Aorta (tissue), 5 donors: ENCODE measurements around the gene COTL1. TPM values are rescaled to one million over a fixed set of nuclear protein-coding genes. Genes with fewer than 3 reads are reported as not detected.

Experiments used
- ATAC-seq: fragments of 200-7000 bp; cut with Tn5 transposase; one replicate; pipeline ENCODE4 v1.9.1; 2022; ENCODE audit warnings: moderate library complexity; ENCODE audit not compliant: low FRiP score
- DNase-seq, 2 donors: peaks; one replicate each; pipeline ENCODE4 v3.0.0-alpha.2; 2020
- H3K27ac ChIP-seq, 2 donors: one replicate each; pipeline ENCODE4 v1.5.1; 2013; ENCODE audit warnings: low read length in 2 of 2, mild to moderate bottlenecking in 2 of 2, moderate library complexity in 2 of 2, control low read depth in 1 of 2, inconsistent platforms in 1 of 2, low read depth in 1 of 2
- H3K27me3 ChIP-seq, 2 donors: one replicate each; pipeline ENCODE4 v1.6.1; 2013; ENCODE audit warnings: control low read depth in 1 of 2, low read length in 1 of 2, mild to moderate bottlenecking in 1 of 2, moderate library complexity in 1 of 2; ENCODE audit not compliant: insufficient read depth in 2 of 2, control insufficient read depth in 1 of 2
- H3K36me3 ChIP-seq, 2 donors: one replicate each; pipeline ENCODE4 v1.6.1; 2013; ENCODE audit warnings: control low read depth in 1 of 2, low read length in 1 of 2, mild to moderate bottlenecking in 1 of 2; ENCODE audit not compliant: insufficient read depth in 2 of 2, control insufficient read depth in 1 of 2
- H3K4me1 ChIP-seq, 2 donors: one replicate each; pipeline ENCODE4 v1.6.1; 2013; ENCODE audit warnings: low read length in 2 of 2, control low read depth in 1 of 2, mild to moderate bottlenecking in 1 of 2, moderate library complexity in 1 of 2; ENCODE audit not compliant: insufficient read depth in 2 of 2, control insufficient read depth in 1 of 2
- H3K4me3 ChIP-seq, 2 donors: one replicate each; pipeline ENCODE4 v1.5.1; 2013; ENCODE audit warnings: low read length in 2 of 2, control low read depth in 1 of 2, mild to moderate bottlenecking in 1 of 2
- H3K9me3 ChIP-seq: one replicate; pipeline ENCODE4 v1.6.1; 2013; ENCODE audit warnings: mild to moderate bottlenecking, low read length; ENCODE audit not compliant: control insufficient read depth
- WGBS, 2 donors: extraction: QIAGEN DNeasy Blood & Tissue Kit; methylation state at CpG; one replicate each; pipeline ENCODE4 v1.1.7; 2013; 5-methylcytosine and 5-hydroxymethylcytosine counted together
- intact Hi-C, 2 donors: fragments of 100-400 bp; cut with DNase I; formaldehyde crosslinking; loops; one replicate each; pipeline versions ENCODE4 v1.14.2 to v1.15.0; 2022
- polyA plus RNA-seq, 2 donors: library from polyadenylated mRNA; stranded (reverse); fragments of 200-250 nt; gene quantifications; one replicate each; pipeline ENCODE4 v1.2.3, GENCODE V29; 2013
- total RNA-seq, 2 donors: library from RNA; stranded (reverse); fragmentation: NEBNext Ultra II Directional; extraction: Animal tissue kit (Norgen Biotek cat#: 25700); gene quantifications; one replicate each; pipeline ENCODE4 v1.2.1, GENCODE V29; 2021
- donor health status: healthy with polysubstance abuse.
- donor health status: Bipolar disorder and iron deficiency.
- donor health status: DM: no; HTN: no; CAD: no.
- donor health status: DM: no; HTN: no; CAD: no.
- donor health status: DM: yes; HTN: yes; CAD: no.

COTL1 gene
- total and polyA plus RNA-seq, 4 donors = 22.8 to 69.9 (median 60.0) TPM

DNA sequence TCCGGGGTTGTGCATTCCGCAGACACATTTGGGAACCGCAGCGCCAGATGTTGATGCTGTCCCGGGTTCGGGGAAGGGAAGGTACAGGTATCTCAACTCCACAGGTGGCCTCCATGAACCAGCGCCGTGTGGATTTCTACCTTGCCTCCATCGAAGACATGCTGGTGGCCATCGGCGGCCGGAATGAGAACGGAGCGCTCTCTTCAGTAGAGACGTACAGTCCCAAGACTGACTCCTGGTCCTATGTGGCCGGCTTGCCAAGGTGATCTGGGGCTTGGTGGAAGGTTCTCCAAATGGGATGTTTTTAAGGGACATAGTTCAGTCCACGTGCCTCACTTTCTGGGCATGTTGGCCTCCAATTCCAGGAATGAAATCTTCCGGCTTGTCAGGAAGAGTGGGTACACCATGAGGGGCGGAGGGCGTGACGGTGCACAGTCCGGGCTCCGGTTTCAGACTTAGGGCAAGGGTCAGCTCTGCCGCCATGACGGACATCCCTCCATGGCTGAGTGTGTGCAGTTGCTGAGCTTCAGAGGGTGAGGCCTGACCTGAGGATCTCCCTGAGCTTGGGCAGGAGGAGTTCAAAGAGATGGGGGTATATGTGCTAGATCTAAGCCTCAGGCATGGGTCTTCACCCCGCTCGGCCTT is 41.9 kb upstream of the COTL1 start:
- Histone ChIP-seq H3K27ac (no peak overlapping the region), H3K36me3 (peaks cover 0 to 7% of the 10 kb centered on the region in 2 donors), H3K9me3 (no peaks in the 10 kb centered on the region), H3K4me1 (no peaks in the 10 kb centered on the region), H3K27me3 (no peaks in the 10 kb centered on the region), H3K4me3 (no peak overlapping the region)
- intact Hi-C loops = no loop called here
- 96 to 98% methylated on average over 27 of the region's 27 CpGs for WGBS, 2 donors
- ATAC-seq = no peak
- peak in 1 of 2 donors; percentile 49 for DNase-seq

DNA sequence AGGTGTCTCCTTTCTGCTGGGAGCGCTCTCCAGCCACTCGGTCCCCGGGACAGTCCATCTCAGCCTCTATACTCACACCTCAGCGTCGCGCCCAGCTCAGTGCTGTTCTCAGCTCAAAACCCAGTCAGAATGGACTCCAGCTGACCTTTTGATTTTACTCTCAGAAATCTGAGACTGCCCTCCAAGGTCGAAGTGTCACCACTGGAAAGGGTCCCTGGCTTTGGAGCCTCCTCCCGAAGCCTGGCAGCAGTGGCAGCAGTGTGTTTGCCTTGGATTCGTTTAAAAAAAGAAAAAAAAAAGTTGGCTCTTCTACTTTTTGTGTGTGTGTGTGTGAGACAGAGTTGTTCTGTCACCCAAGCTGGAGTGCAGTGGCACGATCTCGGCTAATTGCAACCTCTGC is 40.8 kb upstream of the COTL1 start:
- H3K4me1 ChIP-seq = no peaks in the 10 kb centered on the region
- intact Hi-C loops = no loop called here
- DNase-seq = no peak
- no peak overlapping the region for H3K4me3 ChIP-seq
- no peaks in the 10 kb centered on the region for H3K27me3 ChIP-seq
- peaks cover 0 to 7% of the 10 kb centered on the region in 2 donors for H3K36me3 ChIP-seq
- WGBS, 2 donors = 27 to 38% methylated on average over 11 of the region's 11 CpGs
- no peak overlapping the region for H3K27ac ChIP-seq
- no peaks in the 10 kb centered on the region for H3K9me3 ChIP-seq
- ATAC-seq = peak; percentile 13

DNA sequence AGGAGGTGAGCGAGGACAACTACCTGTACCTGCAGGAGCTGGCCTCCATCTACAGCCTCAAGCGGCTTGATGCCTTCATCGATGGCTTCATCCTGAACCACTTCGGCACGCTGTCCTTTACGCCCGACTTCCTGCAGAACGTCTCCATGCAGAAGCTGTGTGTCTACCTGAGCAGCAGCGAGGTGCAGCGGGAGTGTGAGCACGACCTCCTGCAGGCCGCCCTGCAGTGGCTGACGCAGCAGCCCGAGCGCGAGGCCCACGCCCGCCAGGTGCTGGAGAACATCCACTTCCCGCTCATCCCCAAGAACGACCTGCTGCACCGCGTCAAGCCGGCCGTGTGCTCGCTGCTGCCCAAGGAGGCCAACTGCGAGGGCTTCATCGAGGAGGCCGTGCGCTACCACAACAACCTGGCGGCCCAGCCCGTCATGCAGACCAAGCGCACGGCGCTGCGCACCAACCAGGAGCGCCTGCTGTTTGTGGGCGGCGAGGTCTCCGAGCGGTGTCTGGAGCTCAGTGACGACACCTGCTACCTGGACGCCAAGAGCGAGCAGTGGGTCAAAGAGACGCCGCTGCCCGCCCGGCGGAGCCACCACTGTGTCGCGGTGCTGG is 39.5 kb upstream of the COTL1 start:
- Histone ChIP-seq H3K9me3 (no peaks in the 10 kb centered on the region), H3K27me3 (no peaks in the 10 kb centered on the region), H3K4me3 (no peak overlapping the region), H3K36me3 (peaks cover 0 to 7% of the 10 kb centered on the region in 2 donors), H3K27ac (no peak overlapping the region), H3K4me1 (no peaks in the 10 kb centered on the region)
- no peak for DNase-seq
- intact Hi-C loops = no loop called here
- WGBS, 2 donors = 97% methylated on average over 50 of the region's 50 CpGs
- ATAC-seq = no peak

DNA sequence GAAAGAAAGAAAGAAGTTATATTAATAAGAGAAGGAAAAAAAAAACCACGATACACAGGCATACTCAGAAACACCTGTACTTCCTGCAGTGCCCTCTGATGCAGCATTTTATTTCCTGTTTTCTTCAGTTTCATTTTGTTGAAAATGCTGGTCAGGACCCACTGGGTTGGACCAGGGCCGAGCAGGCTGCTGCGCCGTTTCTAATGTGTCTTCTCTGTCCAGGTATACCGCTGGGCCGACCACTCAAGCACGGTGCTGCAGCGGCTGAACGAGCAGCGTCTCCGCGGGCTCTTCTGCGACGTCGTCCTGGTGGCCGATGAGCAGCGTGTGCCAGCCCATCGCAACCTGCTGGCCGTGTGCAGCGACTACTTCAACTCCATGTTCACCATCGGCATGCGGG is 38.8 kb upstream of the COTL1 start:
- Histone ChIP-seq H3K4me1 (no peaks in the 10 kb centered on the region), H3K36me3 (peaks cover 0 to 4% of the 10 kb centered on the region in 2 donors), H3K27ac (no peak overlapping the region), H3K9me3 (no peaks in the 10 kb centered on the region), H3K27me3 (no peaks in the 10 kb centered on the region), H3K4me3 (no peak overlapping the region)
- intact Hi-C loops = no loop called here
- 95 to 96% methylated on average over 22 of the region's 22 CpGs for WGBS, 2 donors
- DNase-seq = no peak
- ATAC-seq = no peak

DNA sequence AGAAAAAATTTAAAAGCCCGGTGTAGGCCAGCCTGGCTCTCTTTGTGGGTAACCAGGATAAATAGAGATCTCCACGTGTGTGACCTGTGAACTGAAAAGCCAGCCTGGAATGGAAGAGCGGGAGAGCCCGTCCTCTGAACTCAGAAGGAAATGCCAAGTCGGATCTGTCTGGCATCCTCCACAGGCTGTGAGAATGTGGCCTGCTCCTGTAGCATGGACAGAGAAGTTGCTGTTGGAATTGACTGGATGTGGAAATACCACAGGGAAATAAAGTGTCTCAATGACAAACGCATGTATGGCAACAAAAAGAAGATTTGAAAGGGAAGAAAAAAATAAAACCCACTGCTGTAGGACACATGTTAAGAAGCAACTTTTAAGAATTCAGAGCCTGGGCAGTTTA is 37.1 kb upstream of the COTL1 start:
- H3K36me3 ChIP-seq = peaks cover 0 to 3% of the 10 kb centered on the region in 2 donors
- no peak overlapping the region for H3K4me3 ChIP-seq
- no peak overlapping the region for H3K27ac ChIP-seq
- H3K27me3 ChIP-seq = no peaks in the 10 kb centered on the region
- WGBS, 2 donors = 23 to 36% methylated on average over 6 of the region's 6 CpGs
- intact Hi-C loops = no loop called here
- H3K4me1 ChIP-seq = no peaks in the 10 kb centered on the region
- H3K9me3 ChIP-seq = no peaks in the 10 kb centered on the region
- no peak for ATAC-seq
- no peak for DNase-seq

DNA sequence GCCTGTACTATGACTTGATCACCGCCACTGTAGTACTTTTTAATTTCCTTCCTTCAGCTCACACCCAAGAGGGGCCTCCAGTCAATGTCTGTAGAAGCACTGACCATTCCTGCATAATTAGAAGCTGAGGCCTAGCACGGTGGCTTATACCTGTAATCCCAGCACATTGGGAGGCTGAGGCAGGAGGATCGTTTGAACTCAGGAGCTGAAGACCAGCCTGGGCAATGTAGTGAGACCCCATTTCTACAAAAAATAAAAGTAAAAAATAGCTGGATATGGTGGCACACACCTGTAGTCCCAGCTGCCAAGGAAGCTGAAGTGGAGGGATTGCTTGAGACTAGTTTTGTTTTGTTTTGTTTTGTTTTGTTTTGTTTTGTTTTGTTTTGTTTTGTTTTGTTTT is 36.4 kb upstream of the COTL1 start:
- H3K4me3 ChIP-seq = no peak overlapping the region
- no peaks in the 10 kb centered on the region for H3K4me1 ChIP-seq
- intact Hi-C loops = no loop called here
- ATAC-seq = no peak
- no peaks in the 10 kb centered on the region for H3K27me3 ChIP-seq
- 94 to 95% methylated on average over 3 of the region's 3 CpGs for WGBS, 2 donors
- no peaks in the 10 kb centered on the region for H3K9me3 ChIP-seq
- DNase-seq = no peak
- H3K36me3 ChIP-seq = peaks cover 0 to 3% of the 10 kb centered on the region in 2 donors
- no peak overlapping the region for H3K27ac ChIP-seq

DNA sequence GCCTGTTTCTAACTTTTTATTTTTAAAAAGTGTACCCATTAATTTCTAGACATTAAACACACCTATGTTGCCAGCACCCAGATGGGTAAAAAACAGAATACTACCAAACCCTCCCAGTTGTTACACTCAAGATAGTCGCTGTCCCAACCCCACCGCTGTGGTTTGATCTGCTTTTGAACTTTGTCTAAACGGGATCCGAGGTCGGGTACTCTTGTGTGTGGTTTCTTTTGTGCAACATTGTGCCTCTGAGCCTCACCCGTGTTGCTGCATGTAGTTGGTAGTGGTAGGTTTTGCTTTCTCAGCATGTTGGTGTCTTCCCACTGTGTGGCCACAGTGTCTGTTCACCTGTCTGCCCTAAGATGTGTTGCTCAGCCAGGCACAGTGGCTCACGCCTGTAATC is 34.7 kb upstream of the COTL1 start:
- WGBS, 2 donors = 91 to 94% methylated on average over 7 of the region's 7 CpGs
- ATAC-seq (no peak), DNase-seq (no peak)
- peaks cover 0 to 3% of the 10 kb centered on the region in 2 donors for H3K36me3 ChIP-seq
- H3K27me3 ChIP-seq = no peaks in the 10 kb centered on the region
- H3K4me1 ChIP-seq = no peaks in the 10 kb centered on the region
- intact Hi-C loops = no loop called here
- no peaks in the 10 kb centered on the region for H3K9me3 ChIP-seq
- H3K27ac ChIP-seq = no peak overlapping the region
- H3K4me3 ChIP-seq = no peak overlapping the region

DNA sequence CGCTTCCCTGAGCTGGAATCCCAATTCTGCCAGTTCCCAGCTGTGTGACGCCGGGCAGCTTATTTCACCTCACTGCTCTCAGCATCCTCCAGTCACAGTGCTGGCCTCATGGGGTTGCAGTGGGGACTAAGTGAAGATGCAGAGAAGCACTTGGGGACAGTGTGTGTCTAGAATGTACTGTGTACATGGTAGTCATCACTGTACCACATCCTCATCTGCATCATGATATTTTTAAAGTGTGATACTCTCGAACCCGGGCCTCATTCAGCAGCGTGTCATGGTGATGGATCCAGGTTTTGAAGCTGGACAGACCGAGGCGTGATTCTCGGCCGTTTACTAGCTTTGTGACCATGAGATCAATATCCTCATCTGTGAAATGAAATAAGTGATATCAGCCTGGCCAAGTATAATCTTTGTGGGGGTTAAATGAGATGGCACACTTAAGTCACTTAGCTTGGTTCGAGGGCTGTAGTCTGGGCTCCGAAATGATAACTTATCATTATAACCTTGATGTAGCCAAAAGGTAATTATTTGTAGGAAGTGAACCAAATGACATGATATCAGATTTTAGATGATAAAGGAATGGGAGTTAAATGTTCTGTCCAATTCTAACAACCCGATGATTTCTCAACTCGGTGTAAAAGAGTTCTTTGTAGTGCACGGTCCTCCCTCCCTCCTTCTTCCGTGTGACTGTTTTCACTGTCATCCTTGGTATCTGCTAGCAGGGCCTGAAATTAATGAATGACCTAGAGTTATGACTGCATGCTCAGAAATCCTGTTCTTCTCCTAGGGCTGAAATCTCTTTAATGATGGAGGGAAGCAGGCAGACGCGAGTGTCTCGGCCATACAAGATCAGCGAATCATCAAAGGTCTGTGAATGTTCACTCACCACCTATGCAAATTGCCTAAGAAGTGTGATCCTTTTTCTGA is 32.4 kb upstream of the COTL1 start:
- Histone ChIP-seq H3K27me3 (no peaks in the 10 kb centered on the region), H3K9me3 (no peaks in the 10 kb centered on the region), H3K27ac (no peak overlapping the region), H3K4me1 (no peaks in the 10 kb centered on the region), H3K4me3 (no peak overlapping the region), H3K36me3 (no peaks in the 10 kb centered on the region)
- ATAC-seq = no peak
- 82 to 83% methylated on average over 20 of the region's 20 CpGs for WGBS, 2 donors
- DNase-seq = no peak
- intact Hi-C loops = no loop called here
